ENCODE data around the gene RSBN1L.

Gene RSBN1L

GRCh38 chr7:77731716-77732115, 35.5 kb downstream of the RSBN1L start:
- DNase-seq (ENCODE audit: low read depth) = no peak

GRCh38 chr7:77734659-77735421, 38.6 kb downstream of the RSBN1L start:
- DNase-seq (ENCODE audit: low read depth) = peak; percentile 37

- DNase-seq (ENCODE audit: low read depth) = no peak
Observed at GRCh38 chr7:77735457-77735856, 39.2 kb downstream of the RSBN1L start.

GRCh38 chr7:77736991-77737390, 40.7 kb downstream of the RSBN1L start:
- no peak for DNase-seq (ENCODE audit: low read depth)

- no peak for DNase-seq (ENCODE audit: low read depth)
Observed at GRCh38 chr7:77738382-77738781, 42.1 kb downstream of the RSBN1L start.

- peak; percentile 83 for DNase-seq (ENCODE audit: low read depth)
Observed at GRCh38 chr7:77738871-77739270, 42.6 kb downstream of the RSBN1L start.

- DNase-seq (ENCODE audit: low read depth) = no peak
Observed at GRCh38 chr7:77740257-77740656, 44.0 kb downstream of the RSBN1L start.

GRCh38 chr7:77743518-77743917, 47.3 kb downstream of the RSBN1L start:
- DNase-seq (ENCODE audit: low read depth) = no peak

- DNase-seq (ENCODE audit: low read depth) = no peak
Observed at GRCh38 chr7:77745746-77746145, 49.5 kb downstream of the RSBN1L start.

- DNase-seq (ENCODE audit: low read depth) = no peak
Observed at GRCh38 chr7:77746164-77746823, 50.0 kb downstream of the RSBN1L start.

- no peak for DNase-seq (ENCODE audit: low read depth)
Observed at GRCh38 chr7:77746824-77747165, 50.5 kb downstream of the RSBN1L start.

- DNase-seq (ENCODE audit: low read depth) = no peak
Observed at GRCh38 chr7:77747178-77747577, 50.9 kb downstream of the RSBN1L start.

GRCh38 chr7:77747718-77748117, 51.5 kb downstream of the RSBN1L start:
- no peak for DNase-seq (ENCODE audit: low read depth)

- DNase-seq (ENCODE audit: low read depth) = no peak
Observed at GRCh38 chr7:77752016-77752415, 55.8 kb downstream of the RSBN1L start.

GRCh38 chr7:77753173-77753572, 56.9 kb downstream of the RSBN1L start:
- DNase-seq (ENCODE audit: low read depth) = no peak

GRCh38 chr7:77757589-77757988, 61.3 kb downstream of the RSBN1L start:
- no peak for DNase-seq (ENCODE audit: low read depth)

- peak; percentile 72 for DNase-seq (ENCODE audit: low read depth)
Observed at GRCh38 chr7:77759294-77759889, 63.1 kb downstream of the RSBN1L start.

GRCh38 chr7:77760809-77761453, 64.7 kb downstream of the RSBN1L start:
- DNase-seq (ENCODE audit: low read depth) = no peak

GRCh38 chr7:77765481-77765880, 69.2 kb downstream of the RSBN1L start:
- DNase-seq (ENCODE audit: low read depth) = no peak

- peak; percentile 38 for DNase-seq (ENCODE audit: low read depth)
Observed at GRCh38 chr7:77765906-77766800, 69.9 kb downstream of the RSBN1L start.

- no peak for DNase-seq (ENCODE audit: low read depth)
Observed at GRCh38 chr7:77766801-77767605, 70.7 kb downstream of the RSBN1L start.
